ENCODE results near the gene SET. TPM values are rescaled to one million over a fixed set of nuclear protein-coding genes. Genes with fewer than 3 reads are reported as not detected.

SET gene
- total RNA-seq, 4 donors from 2014 or later: 102 to 191 (median 170) TPM

DNA sequence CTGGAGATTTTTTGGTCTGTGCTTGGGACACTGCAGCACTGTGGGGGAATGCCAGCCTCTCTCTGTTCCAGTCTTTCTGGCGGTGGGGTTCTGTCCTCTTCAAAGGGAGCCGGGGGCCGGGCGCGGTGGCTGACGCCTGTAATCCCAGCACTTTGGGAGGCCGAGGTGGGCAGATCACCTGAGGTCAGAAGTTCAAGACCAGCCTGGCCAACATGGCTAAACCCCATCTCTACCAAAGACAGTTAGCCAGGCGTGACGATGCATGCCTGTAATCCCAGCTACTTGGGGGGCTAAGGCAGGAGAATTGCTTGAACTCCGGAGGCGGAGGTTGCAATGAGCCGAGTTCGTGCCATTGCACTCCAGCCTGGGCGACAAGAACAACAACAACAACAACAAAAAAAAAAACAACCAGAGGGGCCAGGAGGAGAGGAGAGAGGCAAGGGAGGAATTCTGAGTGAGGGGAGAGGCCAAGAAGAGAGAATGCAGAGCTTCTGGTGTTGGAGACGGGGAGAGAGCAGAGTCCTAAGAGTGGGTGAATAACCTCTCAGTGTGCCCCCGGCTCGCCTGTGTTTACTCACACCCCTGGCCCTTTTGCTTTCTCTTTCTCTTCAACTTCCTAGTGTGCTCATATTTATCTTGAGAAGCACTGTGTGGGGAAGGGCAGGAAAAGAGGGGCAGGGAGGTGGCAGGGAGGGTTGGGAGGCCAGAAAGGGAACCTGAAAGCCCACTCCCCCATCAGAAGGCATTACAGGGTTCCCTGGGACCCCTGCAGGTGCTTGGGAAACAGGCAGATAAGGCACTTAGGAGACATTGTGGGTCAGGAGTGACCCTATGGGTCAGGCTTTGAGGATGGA lies 3.2 kb upstream of the SET start:
- in situ Hi-C loops (cut with MboI; ENCODE audit: low sequenced_read_pairs in 4 of 4) (no loop called here), intact Hi-C loops (cut with DNase I; ENCODE audit: low total_unique reads) (no loop called here)
- no peak for TF ChIP-seq POLR2A (IDR thresholded peaks at IDR 0.05)
- TF ChIP-seq, protein P1, sequence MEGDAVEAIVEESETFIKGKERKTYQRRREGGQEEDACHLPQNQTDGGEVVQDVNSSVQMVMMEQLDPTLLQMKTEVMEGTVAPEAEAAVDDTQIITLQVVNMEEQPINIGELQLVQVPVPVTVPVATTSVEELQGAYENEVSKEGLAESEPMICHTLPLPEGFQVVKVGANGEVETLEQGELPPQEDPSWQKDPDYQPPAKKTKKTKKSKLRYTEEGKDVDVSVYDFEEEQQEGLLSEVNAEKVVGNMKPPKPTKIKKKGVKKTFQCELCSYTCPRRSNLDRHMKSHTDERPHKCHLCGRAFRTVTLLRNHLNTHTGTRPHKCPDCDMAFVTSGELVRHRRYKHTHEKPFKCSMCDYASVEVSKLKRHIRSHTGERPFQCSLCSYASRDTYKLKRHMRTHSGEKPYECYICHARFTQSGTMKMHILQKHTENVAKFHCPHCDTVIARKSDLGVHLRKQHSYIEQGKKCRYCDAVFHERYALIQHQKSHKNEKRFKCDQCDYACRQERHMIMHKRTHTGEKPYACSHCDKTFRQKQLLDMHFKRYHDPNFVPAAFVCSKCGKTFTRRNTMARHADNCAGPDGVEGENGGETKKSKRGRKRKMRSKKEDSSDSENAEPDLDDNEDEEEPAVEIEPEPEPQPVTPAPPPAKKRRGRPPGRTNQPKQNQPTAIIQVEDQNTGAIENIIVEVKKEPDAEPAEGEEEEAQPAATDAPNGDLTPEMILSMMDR (IDR thresholded peaks at IDR 0.05 in 4 of 5, conservative IDR thresholded peaks at IDR 0.05 in 1 of 5): no peak
- Histone ChIP-seq H3K4me1 (peaks cover 5 to 12% of the 10 kb centered on the region in 2 donors), H3K36me3 (no peaks in the 10 kb centered on the region), H3K27me3 (no peaks in the 10 kb centered on the region), H3K9me3 (no peaks in the 10 kb centered on the region), H3K4me3 (no peak overlapping the region), H3K27ac (peak overlapping the region in 1 of 4 donors; percentile 26)
- DNase-seq (no peak), ATAC-seq (no peak)

DNA sequence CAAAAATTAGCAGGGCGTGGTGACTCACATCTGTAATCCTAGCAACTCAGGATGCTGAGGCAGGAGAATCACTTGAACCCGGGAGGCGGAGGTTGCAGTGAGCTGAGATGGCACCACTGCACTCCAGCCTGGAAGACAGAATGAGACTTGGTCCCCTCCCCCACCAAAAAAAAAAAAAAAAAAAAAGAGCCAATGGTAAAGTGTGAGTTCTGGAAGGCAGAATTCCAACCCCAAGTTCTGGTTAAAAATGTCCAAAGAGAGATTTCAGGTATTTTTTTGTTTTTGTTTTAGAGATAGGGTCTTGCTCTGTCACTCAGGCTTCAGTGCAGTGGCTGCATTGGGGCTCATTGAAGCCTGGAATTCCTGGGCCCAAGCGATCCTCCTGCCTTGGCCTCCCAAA lies 1.6 kb upstream of the SET start:
- TF ChIP-seq, protein P1 (IDR thresholded peaks at IDR 0.05 in 4 of 5, conservative IDR thresholded peaks at IDR 0.05 in 1 of 5): no peak
- no peak for TF ChIP-seq POLR2A (IDR thresholded peaks at IDR 0.05)

GRCh38 chr9:128689293-128689774 lies 312 bp downstream of the SET start:
- H3K9me3 ChIP-seq: no peaks in the 10 kb centered on the region
- ATAC-seq: peak; percentile 53 to 61
- TF ChIP-seq, protein P1 (IDR thresholded peaks at IDR 0.05 in 4 of 5, conservative IDR thresholded peaks at IDR 0.05 in 1 of 5): no peak
- TF ChIP-seq POLR2A (IDR thresholded peaks at IDR 0.05): no peak
- in situ Hi-C loops (cut with MboI; ENCODE audit: low sequenced_read_pairs in 4 of 4) (no loop called here), intact Hi-C loops (cut with DNase I; ENCODE audit: low total_unique reads) (loop anchor here (1.0 to 2.0 kb wide), 5 partner anchors 13 to 137 kb away; partner anchors contain the start of genes DYNC2I2, PKN3, SPTAN1 and ZDHHC12)
- no peaks in the 10 kb centered on the region for H3K27me3 ChIP-seq
- H3K27ac ChIP-seq: peak overlapping the region; percentile 90 to 98 (median 94)
- peaks cover 12 to 19% of the 10 kb centered on the region in 2 donors for H3K4me1 ChIP-seq
- H3K36me3 ChIP-seq: peaks cover 0 to 29% of the 10 kb centered on the region in 2 donors
- H3K4me3 ChIP-seq: peak overlapping the region; percentile 71 to 89 (median 76)
- DNase-seq: peak in 1 of 2 donors; percentile 41

More for the DNA sequence above, 1.6 kb upstream of the SET start:
- Histone ChIP-seq H3K4me1 (peaks cover 12 to 19% of the 10 kb centered on the region in 2 donors), H3K4me3 (no peak overlapping the region), H3K27ac (no peak overlapping the region), H3K9me3 (no peaks in the 10 kb centered on the region), H3K27me3 (no peaks in the 10 kb centered on the region), H3K36me3 (peaks cover 0 to 10% of the 10 kb centered on the region in 2 donors)
- in situ Hi-C loops (cut with MboI; ENCODE audit: low sequenced_read_pairs in 4 of 4): no loop called here
- intact Hi-C loops (cut with DNase I; ENCODE audit: low total_unique reads): no loop called here
- DNase-seq (no peak), ATAC-seq (no peak)

DNA sequence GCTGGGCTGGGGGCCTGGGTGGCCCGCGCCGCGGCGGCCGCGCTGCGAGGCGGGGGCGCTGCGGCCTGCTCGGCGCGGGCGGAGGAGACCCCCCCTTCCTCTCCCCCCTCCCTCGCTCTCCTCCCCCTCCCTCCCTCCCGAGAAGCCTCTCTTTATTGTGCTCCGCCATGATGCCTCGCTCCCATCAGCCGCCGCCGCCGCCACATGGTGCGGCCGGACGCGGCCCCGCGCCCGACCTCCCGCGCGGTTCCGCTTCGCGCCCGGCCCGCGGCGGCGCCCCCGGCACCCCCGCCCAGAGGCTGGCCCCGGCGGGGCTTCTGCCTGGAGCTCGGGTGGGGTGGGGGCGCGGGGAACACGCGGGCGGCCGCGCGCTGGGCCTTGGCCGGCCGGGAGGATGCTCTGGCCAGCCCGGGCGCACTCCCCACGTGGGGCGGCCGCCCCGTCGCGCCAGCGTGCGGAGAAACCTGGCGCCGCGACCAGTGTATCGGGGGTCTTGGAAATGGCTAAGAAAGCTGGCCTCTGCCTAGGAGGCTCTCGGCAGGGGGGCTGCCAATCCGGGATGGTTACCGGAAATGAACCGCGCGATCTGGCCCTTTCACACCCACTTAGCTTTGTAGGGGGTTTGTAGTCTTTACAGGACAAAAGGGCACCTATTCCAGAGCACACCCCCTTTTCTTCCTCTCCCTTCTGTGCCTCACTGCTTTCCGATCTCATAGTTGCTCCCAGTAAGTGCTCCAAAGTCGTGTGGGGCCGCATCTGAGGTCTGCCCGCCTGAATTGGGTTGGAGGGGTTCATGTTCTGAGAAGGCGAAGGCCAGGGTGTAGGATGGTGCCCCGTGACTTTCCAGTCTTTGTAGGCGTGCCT lies 1.0 kb downstream of the SET start:
- Histone ChIP-seq H3K27me3 (no peaks in the 10 kb centered on the region), H3K4me3 (peak overlapping the region; percentile 54 to 71 (median 68)), H3K36me3 (peaks cover 0 to 36% of the 10 kb centered on the region in 2 donors), H3K27ac (peak overlapping the region; percentile 66 to 90 (median 76)), H3K9me3 (no peaks in the 10 kb centered on the region), H3K4me1 (peaks cover 12 to 19% of the 10 kb centered on the region in 2 donors)
- TF ChIP-seq POLR2A (IDR thresholded peaks at IDR 0.05): no peak
- TF ChIP-seq, protein P1 (IDR thresholded peaks at IDR 0.05 in 4 of 5, conservative IDR thresholded peaks at IDR 0.05 in 1 of 5): no peak
- ATAC-seq (peak in 1 of 2 donors; percentile 23), DNase-seq (no peak)
- in situ Hi-C loops (cut with MboI; ENCODE audit: low sequenced_read_pairs in 4 of 4) (no loop called here), intact Hi-C loops (cut with DNase I; ENCODE audit: low total_unique reads) (loop anchor here (1.0 to 2.0 kb wide), 5 partner anchors 12 to 138 kb away; partner anchors contain the start of genes DYNC2I2, PKN3, SPTAN1 and ZDHHC12)
